Peyer's patch (tissue), 4 donors: ENCODE results near the gene STK32B. TPM values are rescaled to one million over a fixed set of nuclear protein-coding genes. Genes with fewer than 3 reads are reported as not detected.

Experiments
- DNase-seq, 3 donors: peaks; one replicate each; pipeline ENCODE4 v3.0.0-alpha.2; 2017 to 2019
- H3K27ac ChIP-seq, 4 donors: fragments of 200-600 bp; sonication (generic); one replicate each; pipeline ENCODE4 v1.5.1; 2016 to 2019
- H3K27me3 ChIP-seq, 2 donors: fragments of 200-600 bp; sonication (generic); one replicate each; pipeline ENCODE4 v1.5.1; 2019
- H3K36me3 ChIP-seq, 3 donors: fragments of 200-600 bp; sonication (generic); one replicate each; pipeline ENCODE4 v1.5.1; 2016 to 2019
- H3K4me1 ChIP-seq, 4 donors: fragments of 200-600 bp; sonication (generic); one replicate each; pipeline ENCODE4 v1.5.1; 2016 to 2019
- H3K4me3 ChIP-seq, 4 donors: fragments of 200-600 bp; sonication (generic); 1 replicate in 3 of 4; 2 replicates in 1 of 4; pipeline ENCODE4 v1.5.1; 2016 to 2019; ENCODE audit warnings: mild to moderate bottlenecking in 1 of 4
- H3K9me3 ChIP-seq, 4 donors: fragments of 200-600 bp; sonication (generic); one replicate each; pipeline ENCODE4 v1.5.1; 2016 to 2019; ENCODE audit warnings: mild to moderate bottlenecking in 1 of 4
- CTCF ChIP-seq, 6 experiments: fragments of 450-650 bp in 4 of 6; fragments of 200-600 bp in 2 of 6; sonication (generic) in 1 of 6; IDR thresholded peaks; one replicate each; pipeline ENCODE4 v1.5.1; 2017 to 2019; ENCODE audit warnings: antibody characterized with exemption in 6 of 6, mild to moderate bottlenecking in 3 of 6, moderate library complexity in 1 of 6
- POLR2A ChIP-seq, 2 donors: fragments of 450-650 bp; IDR thresholded peaks; one replicate each; pipeline ENCODE4 v1.5.1; 2017; ENCODE audit warnings: antibody characterized with exemption in 2 of 2, mild to moderate bottlenecking in 2 of 2, moderate library complexity in 2 of 2
- total RNA-seq, 4 donors: library from RNA; depleted of rRNA; stranded (reverse); fragments of >200 nt; gene quantifications; one replicate each; pipeline ENCODE4 v1.1.0, GENCODE V29; 2016

STK32B gene
- total RNA-seq, 4 donors from 2014 or later: 0.35 to 3.3 (median 1.3) TPM

GRCh38 chr4:5412296-5412695 lies 361.0 kb downstream of the STK32B start:
- no peaks in the 10 kb centered on the region for H3K4me1 ChIP-seq

GRCh38 chr4:5412751-5413150 lies 361.5 kb downstream of the STK32B start:
- no peak for TF ChIP-seq CTCF (IDR thresholded peaks at IDR 0.05)
- TF ChIP-seq POLR2A (IDR thresholded peaks at IDR 0.05): no peak
- Histone ChIP-seq H3K27ac (no peak overlapping the region), H3K4me1 (no peaks in the 10 kb centered on the region), H3K4me3 (no peak overlapping the region), H3K27me3 (no peaks in the 10 kb centered on the region), H3K9me3 (peaks cover 0 to 3% (median 0%) of the 10 kb centered on the region in 4 donors), H3K36me3 (no peaks in the 10 kb centered on the region)
- no peak for DNase-seq

More at GRCh38 chr4:5412296-5412695, 361.0 kb downstream of the STK32B start:
- no peak for TF ChIP-seq CTCF (IDR thresholded peaks at IDR 0.05)
- TF ChIP-seq POLR2A (IDR thresholded peaks at IDR 0.05): no peak
- H3K27ac ChIP-seq: no peak overlapping the region
- DNase-seq: no peak
- H3K27me3 ChIP-seq: no peaks in the 10 kb centered on the region
- no peak overlapping the region for H3K4me3 ChIP-seq
- H3K36me3 ChIP-seq: no peaks in the 10 kb centered on the region
- peaks cover 0 to 3% (median 0%) of the 10 kb centered on the region in 4 donors for H3K9me3 ChIP-seq

GRCh38 chr4:5416637-5417036 lies 365.4 kb downstream of the STK32B start:
- no peaks in the 10 kb centered on the region for H3K27me3 ChIP-seq
- H3K9me3 ChIP-seq: peaks cover 0 to 3% (median 0%) of the 10 kb centered on the region in 4 donors
- TF ChIP-seq CTCF (IDR thresholded peaks at IDR 0.05): no peak
- no peak for TF ChIP-seq POLR2A (IDR thresholded peaks at IDR 0.05)
- no peak overlapping the region for H3K4me3 ChIP-seq
- DNase-seq: no peak
- no peaks in the 10 kb centered on the region for H3K36me3 ChIP-seq
- H3K4me1 ChIP-seq: no peaks in the 10 kb centered on the region
- no peak overlapping the region for H3K27ac ChIP-seq

GRCh38 chr4:5420266-5420665 lies 369.0 kb downstream of the STK32B start:
- H3K4me1 ChIP-seq: no peaks in the 10 kb centered on the region
- peaks cover 0 to 3% (median 0%) of the 10 kb centered on the region in 4 donors for H3K9me3 ChIP-seq
- no peak overlapping the region for H3K27ac ChIP-seq
- H3K36me3 ChIP-seq: no peaks in the 10 kb centered on the region
- no peak for DNase-seq
- no peak overlapping the region for H3K4me3 ChIP-seq
- no peaks in the 10 kb centered on the region for H3K27me3 ChIP-seq
- TF ChIP-seq CTCF (IDR thresholded peaks at IDR 0.05) (no peak), POLR2A (IDR thresholded peaks at IDR 0.05) (no peak)

- Histone ChIP-seq H3K9me3 (peaks cover 0 to 3% (median 0%) of the 10 kb centered on the region in 4 donors), H3K36me3 (no peaks in the 10 kb centered on the region), H3K27me3 (no peaks in the 10 kb centered on the region), H3K4me1 (no peaks in the 10 kb centered on the region), H3K4me3 (no peak overlapping the region), H3K27ac (no peak overlapping the region)
- DNase-seq: no peak
- TF ChIP-seq POLR2A (IDR thresholded peaks at IDR 0.05) (no peak), CTCF (IDR thresholded peaks at IDR 0.05) (no peak)
Measured at GRCh38 chr4:5421416-5421815, 370.1 kb downstream of the STK32B start.

GRCh38 chr4:5422195-5422594 lies 370.9 kb downstream of the STK32B start:
- TF ChIP-seq POLR2A (IDR thresholded peaks at IDR 0.05) (no peak), CTCF (IDR thresholded peaks at IDR 0.05) (no peak)
- no peak for DNase-seq
- Histone ChIP-seq H3K36me3 (no peaks in the 10 kb centered on the region), H3K9me3 (no peaks in the 10 kb centered on the region), H3K4me3 (no peak overlapping the region), H3K4me1 (no peaks in the 10 kb centered on the region), H3K27me3 (no peaks in the 10 kb centered on the region), H3K27ac (no peak overlapping the region)
